ENCODE data around the gene MGP. TPM values are rescaled to one million over a fixed set of nuclear protein-coding genes. Genes with fewer than 3 reads are reported as not detected.

The MGP gene
- 1,000 to 10,000 TPM in 2 of 4 donors, 100 to 1,000 TPM in 2; 136 to 2,566 (median 1,232) TPM for total RNA-seq

DNA sequence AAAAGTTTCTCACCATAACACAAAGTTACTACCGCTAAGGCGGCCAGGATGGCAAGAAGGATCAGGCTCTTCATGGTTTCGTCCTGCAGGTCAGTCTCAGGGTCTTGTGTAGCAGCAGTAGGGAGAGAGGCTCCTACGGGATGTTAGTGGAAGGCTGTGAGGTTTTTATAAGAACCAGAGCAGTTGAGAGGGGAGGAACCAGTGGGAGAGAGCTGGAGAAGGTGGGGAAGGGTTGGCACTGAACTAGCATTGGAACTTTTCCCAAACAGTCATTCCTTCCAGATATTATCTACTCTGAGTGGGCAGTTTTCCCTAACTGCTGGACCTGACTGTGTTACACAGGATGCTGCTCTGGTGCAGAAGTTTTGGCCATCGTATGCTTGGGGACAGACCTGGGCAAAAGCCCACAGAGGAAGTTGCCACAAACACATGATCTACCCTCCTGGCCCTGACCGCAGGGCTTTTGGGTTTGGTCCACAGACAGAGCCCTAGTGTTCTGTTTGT, at the start of gene MGP:
TSS of gene MGP (minus strand) at position 137 of the 504 bp plus-strand sequence. CDS start at position 74, 63 bp downstream.
- H3K27ac ChIP-seq = peak within 1 kb of the TSS; percentile 85 to 95
- intact Hi-C loops (cut with DNase I; ENCODE audit: low total_unique reads) = no loop called here
- H3K4me3 ChIP-seq = peak within 1 kb of the TSS; percentile 37 to 55
- H3K4me1 ChIP-seq = no peaks in the 10 kb centered on the region
- H3K36me3 ChIP-seq = no peaks in the 10 kb centered on the region
- peak; percentile 23 to 57 for TF ChIP-seq POLR2A (IDR thresholded peaks at IDR 0.05)
- TF ChIP-seq, protein P1, sequence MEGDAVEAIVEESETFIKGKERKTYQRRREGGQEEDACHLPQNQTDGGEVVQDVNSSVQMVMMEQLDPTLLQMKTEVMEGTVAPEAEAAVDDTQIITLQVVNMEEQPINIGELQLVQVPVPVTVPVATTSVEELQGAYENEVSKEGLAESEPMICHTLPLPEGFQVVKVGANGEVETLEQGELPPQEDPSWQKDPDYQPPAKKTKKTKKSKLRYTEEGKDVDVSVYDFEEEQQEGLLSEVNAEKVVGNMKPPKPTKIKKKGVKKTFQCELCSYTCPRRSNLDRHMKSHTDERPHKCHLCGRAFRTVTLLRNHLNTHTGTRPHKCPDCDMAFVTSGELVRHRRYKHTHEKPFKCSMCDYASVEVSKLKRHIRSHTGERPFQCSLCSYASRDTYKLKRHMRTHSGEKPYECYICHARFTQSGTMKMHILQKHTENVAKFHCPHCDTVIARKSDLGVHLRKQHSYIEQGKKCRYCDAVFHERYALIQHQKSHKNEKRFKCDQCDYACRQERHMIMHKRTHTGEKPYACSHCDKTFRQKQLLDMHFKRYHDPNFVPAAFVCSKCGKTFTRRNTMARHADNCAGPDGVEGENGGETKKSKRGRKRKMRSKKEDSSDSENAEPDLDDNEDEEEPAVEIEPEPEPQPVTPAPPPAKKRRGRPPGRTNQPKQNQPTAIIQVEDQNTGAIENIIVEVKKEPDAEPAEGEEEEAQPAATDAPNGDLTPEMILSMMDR (IDR thresholded peaks at IDR 0.05) = no peak
- peak; percentile 67 to 81 for DNase-seq
- H3K9me3 ChIP-seq = no peaks in the 10 kb centered on the region
- no peaks in the 10 kb centered on the region for H3K27me3 ChIP-seq

DNA sequence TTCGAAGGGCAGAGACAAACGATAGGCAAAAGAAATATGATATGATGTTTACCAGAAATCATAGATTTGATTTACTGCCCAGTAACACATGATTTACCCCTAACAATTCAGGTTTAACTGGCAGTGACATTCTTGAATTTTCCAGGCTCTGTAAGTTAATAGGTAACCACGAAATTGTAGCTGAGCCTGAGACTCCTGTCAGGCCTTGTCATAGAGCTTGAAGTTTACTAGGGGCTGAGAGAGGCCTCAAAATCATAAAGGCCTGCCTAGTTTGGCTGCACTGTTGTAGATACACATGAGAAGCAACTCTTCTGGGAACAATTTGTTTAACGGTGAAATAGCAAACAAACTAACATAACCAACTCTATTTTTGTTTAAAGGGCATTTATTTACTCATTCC, 49.4 kb upstream of the MGP start:
- H3K4me3 ChIP-seq = no peak overlapping the region
- no peaks in the 10 kb centered on the region for H3K4me1 ChIP-seq
- H3K36me3 ChIP-seq = no peaks in the 10 kb centered on the region
- no peak for DNase-seq
- H3K27ac ChIP-seq = no peak overlapping the region
- no peaks in the 10 kb centered on the region for H3K27me3 ChIP-seq
- TF ChIP-seq, protein P1 (IDR thresholded peaks at IDR 0.05) = no peak
- no peak for TF ChIP-seq POLR2A (IDR thresholded peaks at IDR 0.05)
- no peaks in the 10 kb centered on the region for H3K9me3 ChIP-seq
- intact Hi-C loops (cut with DNase I; ENCODE audit: low total_unique reads) = loop anchor here (10.0 kb wide), 1 partner anchor 50 kb away; no protein-coding TSS in a partner anchor

DNA sequence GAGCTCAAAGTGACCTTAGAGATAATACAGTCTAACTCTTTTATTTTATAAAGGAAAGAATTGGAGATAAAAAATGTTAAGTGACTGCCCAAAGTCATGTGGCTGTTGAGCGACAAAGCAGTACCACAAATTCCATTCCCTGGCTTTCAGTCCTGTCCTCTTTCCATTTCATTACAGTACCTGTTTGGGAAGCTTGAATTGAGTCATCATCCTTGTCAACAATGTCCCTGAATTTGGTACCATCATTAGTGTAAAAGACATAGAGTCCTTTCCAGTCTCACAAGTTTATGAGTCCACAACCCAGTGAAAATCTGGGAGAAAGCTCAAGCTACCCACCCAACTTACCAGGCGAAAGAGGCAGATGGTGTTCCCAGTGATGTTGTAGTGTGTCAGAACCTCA, 48.9 kb upstream of the MGP start:
- DNase-seq = no peak
- H3K4me3 ChIP-seq = no peak overlapping the region
- intact Hi-C loops (cut with DNase I; ENCODE audit: low total_unique reads) = loop anchor here (10.0 kb wide), 1 partner anchor 50 kb away; no protein-coding TSS in a partner anchor
- H3K27me3 ChIP-seq = no peaks in the 10 kb centered on the region
- H3K36me3 ChIP-seq = no peaks in the 10 kb centered on the region
- H3K27ac ChIP-seq = no peak overlapping the region
- no peak for TF ChIP-seq POLR2A (IDR thresholded peaks at IDR 0.05)
- TF ChIP-seq, protein P1 (IDR thresholded peaks at IDR 0.05) = no peak
- no peaks in the 10 kb centered on the region for H3K9me3 ChIP-seq
- H3K4me1 ChIP-seq = no peaks in the 10 kb centered on the region

DNA sequence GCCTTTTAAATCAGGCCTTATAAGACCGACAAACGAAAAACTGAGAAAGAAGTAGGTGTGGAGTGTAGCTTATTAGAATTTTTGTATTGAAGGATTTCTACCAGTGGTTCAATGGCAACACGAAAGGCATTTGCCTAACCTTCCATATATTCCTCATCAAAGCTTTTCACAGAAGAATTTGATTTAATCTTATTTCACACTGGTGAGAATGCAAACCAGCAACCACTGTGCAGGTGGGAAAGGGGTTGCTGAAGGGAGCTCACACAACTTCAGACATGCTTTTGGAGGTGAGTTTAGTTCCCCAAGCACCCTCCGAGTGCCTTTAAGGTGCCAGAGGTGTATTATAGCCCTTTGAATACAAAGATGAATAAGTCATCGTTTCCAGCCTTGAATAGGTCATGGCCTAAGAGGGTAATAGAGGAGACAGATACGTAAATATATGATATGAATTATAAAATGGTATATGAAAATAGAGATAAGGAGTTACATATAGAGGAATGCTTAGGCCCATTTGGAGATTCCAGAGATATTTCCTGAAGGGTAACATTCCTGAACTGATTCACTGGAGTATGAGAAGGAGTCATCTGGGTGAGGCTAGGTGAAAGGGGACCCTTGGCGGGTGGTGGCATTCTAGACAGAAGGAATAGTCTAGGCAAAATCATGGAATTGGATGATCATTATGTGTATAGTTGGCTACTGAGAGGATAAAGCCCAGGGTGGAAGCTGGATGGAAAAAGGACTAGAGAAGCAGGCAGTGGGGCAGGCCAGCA, 46.3 kb upstream of the MGP start:
- H3K9me3 ChIP-seq = no peaks in the 10 kb centered on the region
- H3K4me3 ChIP-seq = no peak overlapping the region
- no peak for DNase-seq
- H3K4me1 ChIP-seq = no peaks in the 10 kb centered on the region
- H3K27me3 ChIP-seq = no peaks in the 10 kb centered on the region
- intact Hi-C loops (cut with DNase I; ENCODE audit: low total_unique reads) = loop anchor here (10.0 kb wide), 1 partner anchor 53 kb away; no protein-coding TSS in a partner anchor
- TF ChIP-seq POLR2A (IDR thresholded peaks at IDR 0.05) = no peak
- TF ChIP-seq, protein P1 (IDR thresholded peaks at IDR 0.05) = no peak
- H3K36me3 ChIP-seq = no peaks in the 10 kb centered on the region
- H3K27ac ChIP-seq = no peak overlapping the region

DNA sequence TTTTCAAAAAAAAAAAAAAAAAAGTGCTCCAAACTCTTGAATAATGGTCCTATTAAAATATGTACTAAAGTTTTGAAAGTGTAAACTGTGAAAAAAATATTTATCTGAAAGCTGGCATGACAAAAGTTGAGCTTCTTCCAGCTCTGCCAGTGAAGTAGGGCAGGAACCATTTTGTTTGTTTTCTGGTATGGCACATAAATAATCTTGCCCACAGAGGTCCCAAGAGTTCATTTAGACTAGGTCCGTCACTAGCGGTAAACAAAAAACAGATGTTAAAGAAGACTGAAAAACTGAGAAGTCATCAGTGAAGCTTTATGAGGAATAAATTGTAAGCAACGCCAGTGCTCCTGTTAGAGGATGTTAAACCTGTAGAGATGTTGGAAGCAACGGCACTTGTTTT, 45.7 kb upstream of the MGP start:
- TF ChIP-seq, protein P1 (IDR thresholded peaks at IDR 0.05) = no peak
- no peak for TF ChIP-seq POLR2A (IDR thresholded peaks at IDR 0.05)
- Histone ChIP-seq H3K4me3 (no peak overlapping the region), H3K4me1 (no peaks in the 10 kb centered on the region), H3K27me3 (no peaks in the 10 kb centered on the region), H3K27ac (no peak overlapping the region), H3K36me3 (no peaks in the 10 kb centered on the region), H3K9me3 (no peaks in the 10 kb centered on the region)
- intact Hi-C loops (cut with DNase I; ENCODE audit: low total_unique reads) = loop anchor here (10.0 kb wide), 1 partner anchor 53 kb away; no protein-coding TSS in a partner anchor
- no peak for DNase-seq
